Stimulated activated naive CD4-positive, alpha-beta T cell (primary cell): ENCODE measurements around the gene KRTAP1-1.
"Not testable (repeated sequence)": the region's sequence is repeated elsewhere in the genome, so short reads cannot be mapped to it uniquely, and the experiment has no call there.

Experiments used
- DNase-seq, 6 experiments: peaks; one replicate each; lab custom pipeline; 2025; lab: John Stamatoyannopoulos, UW

Gene KRTAP1-1

GRCh38 chr17:41040783-41041571, at the start of gene KRTAP1-1:
Gene KRTAP1-1 (minus strand): TSS chr17:41041450. CDS start chr17:41041397, 53 bp downstream.
- not testable (repeated sequence) for DNase-seq

GRCh38 chr17:41088760-41089352, 47.6 kb upstream of the KRTAP1-1 start:
- DNase-seq, result not testable (repeated sequence)

GRCh38 chr17:41084100-41084856, 43.0 kb upstream of the KRTAP1-1 start, which contains the start of gene KRTAP4-7:
Gene KRTAP4-7 (plus strand): TSS chr17:41084150. CDS start chr17:41084207, 57 bp downstream.
- not testable (repeated sequence) for DNase-seq

- not testable (repeated sequence) for DNase-seq
These were observed 42.2 kb upstream of the KRTAP1-1 start for GRCh38 chr17:41083427-41083826.

- DNase-seq, result no peak
These were observed 41.4 kb upstream of the KRTAP1-1 start for GRCh38 chr17:41082626-41083025.

- no peak for DNase-seq
These were observed 35.5 kb upstream of the KRTAP1-1 start for GRCh38 chr17:41076788-41077187.

- no peak for DNase-seq
These were observed 32.4 kb upstream of the KRTAP1-1 start for GRCh38 chr17:41073676-41074075.

GRCh38 chr17:41071606-41072360, 30.5 kb upstream of the KRTAP1-1 start:
- DNase-seq, result no peak

- no peak for DNase-seq
These were observed 27.8 kb upstream of the KRTAP1-1 start for GRCh38 chr17:41069031-41069430.

- DNase-seq, result no peak
These were observed 26.0 kb upstream of the KRTAP1-1 start for GRCh38 chr17:41067281-41067680.

GRCh38 chr17:41065829-41066624, 24.8 kb upstream of the KRTAP1-1 start, which contains the start of gene KRTAP2-4:
Gene KRTAP2-4 (minus strand): TSS chr17:41065879. CDS start chr17:41065845, 34 bp downstream.
- DNase-seq, result no peak

- not testable (repeated sequence) for DNase-seq
These were observed 23.9 kb upstream of the KRTAP1-1 start for GRCh38 chr17:41065016-41065689.

GRCh38 chr17:41064301-41064700, 23.1 kb upstream of the KRTAP1-1 start:
- no peak for DNase-seq

GRCh38 chr17:41063449-41063848, 22.2 kb upstream of the KRTAP1-1 start:
- no peak for DNase-seq

GRCh38 chr17:41061964-41062363, 20.7 kb upstream of the KRTAP1-1 start:
- DNase-seq, result no peak

GRCh38 chr17:41060052-41060604, 18.9 kb upstream of the KRTAP1-1 start, which contains the start of gene KRTAP2-3:
Gene KRTAP2-3 (minus strand): TSS chr17:41060114. CDS start chr17:41060050, 64 bp downstream.
- DNase-seq, result no peak

GRCh38 chr17:41059276-41060051, 18.2 kb upstream of the KRTAP1-1 start:
- DNase-seq, result not testable (repeated sequence)

- no peak for DNase-seq
These were observed 17.5 kb upstream of the KRTAP1-1 start for GRCh38 chr17:41058741-41059140.

GRCh38 chr17:41057547-41057946, 16.3 kb upstream of the KRTAP1-1 start:
- DNase-seq, result no peak
